Ishikawa (cell line): ENCODE measurements around the gene HNF1A.

ENCODE experiments used
- CREB1 ChIP-seq: IDR thresholded peaks from 2 replicates; pipeline ENCODE4 v1.6.1; 2012; ENCODE audit warnings: low read depth
- EP300 ChIP-seq: IDR thresholded peaks from 2 replicates; pipeline ENCODE4 v1.6.1; 2012; ENCODE audit warnings: borderline replicate concordance
- RAD21 ChIP-seq: IDR thresholded peaks from 2 replicates; pipeline ENCODE4 v1.6.1; 2012; ENCODE audit warnings: low read depth
- TAF1 ChIP-seq: IDR thresholded peaks from 2 replicates; pipeline ENCODE4 v1.6.1; 2012; ENCODE audit warnings: low read depth, mild to moderate bottlenecking
- YY1 ChIP-seq: IDR thresholded peaks from 2 replicates; pipeline ENCODE4 v1.6.1; 2012; ENCODE audit warnings: low read depth

GRCh38 chr12:121034616-121035305 lies 56.4 kb downstream of the HNF1A start:
- TF ChIP-seq RAD21 (no peak), EP300 (no peak), TAF1 (no peak), CREB1 (no peak), YY1 (no peak)
